Lower lobe of right lung (tissue), 2 donors: ENCODE measurements around the gene NAALADL2. TPM values are rescaled to one million over a fixed set of nuclear protein-coding genes. Genes with fewer than 3 reads are reported as not detected.
A peak's percentile ranks its signal among the peaks of the same experiment; 100 is the strongest.

ENCODE experiments used
- ATAC-seq, 2 donors: fragments of 200-7000 bp; cut with Tn5 transposase; one replicate each; pipeline ENCODE4 v1.9.1; 2020 to 2022; ENCODE audit warnings: mild to moderate bottlenecking in 2 of 2, moderate library complexity in 2 of 2
- DNase-seq: peaks from one replicate; pipeline ENCODE4 v3.0.0-alpha.2; 2020
- H3K27ac ChIP-seq: fragments of 200-600 bp; one replicate; pipeline ENCODE4 v1.8.0; 2022
- H3K27me3 ChIP-seq: fragments of 200-600 bp; one replicate; pipeline ENCODE4 v1.8.0; 2022; ENCODE audit warnings: low read depth
- H3K36me3 ChIP-seq: fragments of 200-600 bp; one replicate; pipeline ENCODE4 v1.8.0; 2022; ENCODE audit warnings: mild to moderate bottlenecking
- H3K4me1 ChIP-seq: fragments of 200-600 bp; one replicate; pipeline ENCODE4 v1.8.0; 2022
- H3K4me3 ChIP-seq: fragments of 200-600 bp; one replicate; pipeline ENCODE4 v1.8.0; 2022; ENCODE audit warnings: mild to moderate bottlenecking
- H3K9me3 ChIP-seq: fragments of 200-600 bp; one replicate; pipeline ENCODE4 v1.8.0; 2022
- CTCF ChIP-seq: fragments of 200-600 bp; IDR thresholded peaks from one replicate; pipeline ENCODE4 v1.8.0; 2022; ENCODE audit warnings: antibody characterized with exemption, mild to moderate bottlenecking
- intact Hi-C: fragments of 100-400 bp; cut with DNase I; formaldehyde crosslinking; loops from one replicate; pipeline ENCODE4 v1.11.0; 2022
- total RNA-seq: library from RNA; stranded (reverse); fragmentation: NEBNext Ultra II Directional; extraction: Animal tissue kit (Norgen Biotek cat#: 25700); gene quantifications from one replicate; pipeline ENCODE4 v1.2.1, GENCODE V29; 2021
- donor health status: DM: no; HTN: yes; CAD: no; lungs with severe emphysema.

The NAALADL2 gene
- total RNA-seq, 1 donor from 2014 or later: 9.8 TPM

GRCh38 chr3:175668300-175668699 is 809.2 kb downstream of the NAALADL2 start:
- ATAC-seq (no peak), DNase-seq (no peak)
- Histone ChIP-seq H3K9me3 (no peaks in the 10 kb centered on the region), H3K4me1 (no peaks in the 10 kb centered on the region), H3K27ac (no peak overlapping the region), H3K36me3 (no peaks in the 10 kb centered on the region), H3K4me3 (no peak overlapping the region), H3K27me3 (no peaks in the 10 kb centered on the region)
- TF ChIP-seq CTCF: no peak
- intact Hi-C loops: no loop called here

DNA sequence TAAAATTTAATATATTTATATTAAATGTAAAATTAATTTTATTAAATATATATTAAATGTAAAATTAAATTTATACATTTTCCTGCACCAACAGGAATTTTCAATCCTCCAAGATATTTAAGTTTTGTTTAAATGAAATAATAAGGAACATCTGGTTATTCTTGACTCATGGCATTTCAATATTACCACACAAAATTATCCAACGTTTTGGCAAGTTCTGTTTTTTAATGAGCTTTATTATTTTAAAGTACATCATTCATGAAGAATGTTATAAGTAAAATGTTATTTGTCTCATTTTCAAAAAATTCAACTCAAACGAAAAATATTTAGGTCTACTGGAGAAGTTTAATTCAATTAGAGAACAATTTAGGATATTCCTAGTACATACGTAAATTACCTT is 811.4 kb downstream of the NAALADL2 start:
- ATAC-seq (no peak), DNase-seq (no peak)
- TF ChIP-seq CTCF: no peak
- no peaks in the 10 kb centered on the region for H3K27me3 ChIP-seq
- intact Hi-C loops: no loop called here
- H3K4me3 ChIP-seq: no peak overlapping the region
- no peak overlapping the region for H3K27ac ChIP-seq
- no peaks in the 10 kb centered on the region for H3K4me1 ChIP-seq
- H3K36me3 ChIP-seq: no peaks in the 10 kb centered on the region
- H3K9me3 ChIP-seq: no peaks in the 10 kb centered on the region

GRCh38 chr3:175672119-175672689 is 813.1 kb downstream of the NAALADL2 start:
- DNase-seq: no peak
- intact Hi-C loops: no loop called here
- Histone ChIP-seq H3K27ac (no peak overlapping the region), H3K4me3 (peak overlapping the region; percentile 6), H3K36me3 (no peaks in the 10 kb centered on the region), H3K4me1 (no peaks in the 10 kb centered on the region), H3K9me3 (no peaks in the 10 kb centered on the region), H3K27me3 (no peaks in the 10 kb centered on the region)
- no peak for ATAC-seq
- no peak for TF ChIP-seq CTCF

DNA sequence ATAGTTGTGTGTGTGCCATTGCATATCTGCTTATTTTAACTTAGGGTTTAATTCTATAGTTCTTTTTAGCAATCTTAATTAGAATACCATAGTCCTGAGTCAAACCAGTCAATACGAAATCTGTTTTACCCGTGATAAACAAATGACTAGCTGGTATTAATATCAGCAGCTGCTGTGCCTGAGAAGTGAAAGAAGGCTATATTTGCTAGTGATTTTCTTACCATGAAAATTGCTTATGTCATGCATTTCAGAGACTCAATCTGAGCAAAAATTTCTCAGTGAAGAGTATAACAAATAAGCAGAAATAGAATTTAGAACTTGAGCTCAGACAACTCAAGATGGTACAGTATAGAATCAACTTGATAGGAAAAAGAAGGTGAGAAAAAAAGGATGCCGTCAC is 820.4 kb downstream of the NAALADL2 start:
- ATAC-seq (no peak), DNase-seq (no peak)
- H3K36me3 ChIP-seq: no peaks in the 10 kb centered on the region
- no peak overlapping the region for H3K27ac ChIP-seq
- no peaks in the 10 kb centered on the region for H3K27me3 ChIP-seq
- H3K4me3 ChIP-seq: no peak overlapping the region
- intact Hi-C loops: no loop called here
- H3K9me3 ChIP-seq: no peaks in the 10 kb centered on the region
- TF ChIP-seq CTCF: no peak
- H3K4me1 ChIP-seq: no peaks in the 10 kb centered on the region

GRCh38 chr3:175692256-175692655 is 833.1 kb downstream of the NAALADL2 start:
- H3K9me3 ChIP-seq: no peaks in the 10 kb centered on the region
- ATAC-seq: no peak
- intact Hi-C loops: no loop called here
- no peak overlapping the region for H3K4me3 ChIP-seq
- TF ChIP-seq CTCF: no peak
- H3K27ac ChIP-seq: no peak overlapping the region
- no peaks in the 10 kb centered on the region for H3K36me3 ChIP-seq
- DNase-seq: no peak
- H3K4me1 ChIP-seq: no peaks in the 10 kb centered on the region
- no peaks in the 10 kb centered on the region for H3K27me3 ChIP-seq

GRCh38 chr3:175695251-175695650 is 836.1 kb downstream of the NAALADL2 start:
- no peaks in the 10 kb centered on the region for H3K36me3 ChIP-seq
- no peak overlapping the region for H3K4me3 ChIP-seq
- H3K4me1 ChIP-seq: no peaks in the 10 kb centered on the region
- H3K9me3 ChIP-seq: no peaks in the 10 kb centered on the region
- intact Hi-C loops: no loop called here
- DNase-seq: no peak
- no peaks in the 10 kb centered on the region for H3K27me3 ChIP-seq
- no peak overlapping the region for H3K27ac ChIP-seq
- no peak for TF ChIP-seq CTCF
- no peak for ATAC-seq
